Nephron progenitor cell (in vitro differentiated cells): Measurements from ENCODE around the gene TREM2.
A peak's percentile ranks its signal among the peaks of the same experiment; 100 is the strongest.

Source experiments
- DNase-seq: peaks from one replicate; pipeline ENCODE4 v3.0.0; 2021
- H3K27ac Mint-ChIP-seq: 2 replicates; pipeline ENCODE4 v1.8.0; 2021; ENCODE audit warnings: mild to moderate bottlenecking, moderate library complexity, mixed read lengths
- H3K27me3 Mint-ChIP-seq: 2 replicates; pipeline ENCODE4 v1.8.0; 2021; ENCODE audit warnings: mild to moderate bottlenecking, low read depth, mixed read lengths; ENCODE audit not compliant: poor library complexity
- H3K36me3 Mint-ChIP-seq: 2 replicates; pipeline ENCODE4 v1.8.0; 2021; ENCODE audit warnings: low read depth, mixed read lengths
- H3K4me1 Mint-ChIP-seq: 2 replicates; pipeline ENCODE4 v1.8.0; 2021; ENCODE audit warnings: mixed read lengths
- H3K4me3 Mint-ChIP-seq: 2 replicates; pipeline ENCODE4 v1.8.0; 2021; ENCODE audit warnings: mild to moderate bottlenecking, moderate library complexity, mixed read lengths
- H3K9me3 Mint-ChIP-seq: 2 replicates; pipeline ENCODE4 v1.8.0; 2021; ENCODE audit warnings: mild to moderate bottlenecking, moderate library complexity, mixed read lengths
- TF ChIP-seq, protein P1 (sequence below): fragments of 200-600 bp; sonication (generic); IDR thresholded peaks from 2 replicates; pipeline ENCODE4 v1.5.0; 2021; ENCODE audit warnings: antibody characterized with exemption

The TREM2 gene

DNA sequence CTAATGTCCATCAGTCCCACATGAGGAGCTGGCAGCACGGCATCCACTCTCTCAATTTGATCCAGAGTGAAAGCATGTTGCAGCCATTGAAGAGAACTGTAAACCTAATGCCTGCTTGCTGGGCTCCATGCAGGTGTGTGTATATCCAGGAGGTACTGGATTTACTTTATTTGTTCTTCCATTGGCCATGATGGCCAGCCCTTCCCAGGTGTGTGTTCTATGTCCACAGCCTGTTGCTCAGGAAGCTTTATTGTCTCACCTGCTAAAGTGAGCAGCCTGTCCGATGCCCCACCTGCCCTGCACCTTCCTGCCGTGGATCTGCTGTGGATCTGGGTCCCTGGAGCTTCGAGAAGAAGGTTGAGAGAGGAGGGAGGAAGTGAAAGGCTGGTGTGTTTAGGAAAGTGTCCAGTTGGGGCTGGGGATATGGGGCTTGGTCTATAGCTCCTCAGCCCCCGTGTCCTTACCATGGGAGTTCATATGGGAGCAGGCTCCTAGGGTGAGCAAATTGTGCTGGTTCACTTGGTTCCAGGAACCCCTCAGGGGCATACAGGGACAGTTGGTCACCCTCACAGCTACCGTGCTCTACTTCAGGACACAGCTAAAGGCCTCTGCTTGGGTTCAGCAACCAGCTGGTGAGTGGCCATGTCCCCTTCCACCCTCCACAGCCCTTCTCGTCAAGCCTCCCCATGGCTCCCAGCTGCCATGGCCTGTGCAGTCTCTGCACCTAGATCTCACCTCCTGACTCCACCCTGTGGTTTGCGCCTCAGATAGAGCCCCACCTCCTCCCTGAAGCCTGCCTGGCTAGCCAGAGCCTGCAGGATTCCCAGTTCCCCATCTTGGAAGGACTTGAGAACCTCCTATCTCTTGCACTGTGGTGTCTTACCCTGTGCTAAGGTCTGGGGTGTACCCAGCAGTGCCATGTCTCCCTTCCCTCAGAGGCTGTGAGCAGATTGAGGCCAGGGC, 25.3 kb upstream of the TREM2 start:
- DNase-seq = no peak
- Mint-ChIP-seq H3K4me1 (no peaks in the 10 kb centered on the region), H3K27me3 (peaks cover 39% of the 10 kb centered on the region), H3K36me3 (no peaks in the 10 kb centered on the region), H3K27ac (no peak overlapping the region), H3K4me3 (no peak overlapping the region), H3K9me3 (peaks cover 15% of the 10 kb centered on the region)
- TF ChIP-seq, protein P1, sequence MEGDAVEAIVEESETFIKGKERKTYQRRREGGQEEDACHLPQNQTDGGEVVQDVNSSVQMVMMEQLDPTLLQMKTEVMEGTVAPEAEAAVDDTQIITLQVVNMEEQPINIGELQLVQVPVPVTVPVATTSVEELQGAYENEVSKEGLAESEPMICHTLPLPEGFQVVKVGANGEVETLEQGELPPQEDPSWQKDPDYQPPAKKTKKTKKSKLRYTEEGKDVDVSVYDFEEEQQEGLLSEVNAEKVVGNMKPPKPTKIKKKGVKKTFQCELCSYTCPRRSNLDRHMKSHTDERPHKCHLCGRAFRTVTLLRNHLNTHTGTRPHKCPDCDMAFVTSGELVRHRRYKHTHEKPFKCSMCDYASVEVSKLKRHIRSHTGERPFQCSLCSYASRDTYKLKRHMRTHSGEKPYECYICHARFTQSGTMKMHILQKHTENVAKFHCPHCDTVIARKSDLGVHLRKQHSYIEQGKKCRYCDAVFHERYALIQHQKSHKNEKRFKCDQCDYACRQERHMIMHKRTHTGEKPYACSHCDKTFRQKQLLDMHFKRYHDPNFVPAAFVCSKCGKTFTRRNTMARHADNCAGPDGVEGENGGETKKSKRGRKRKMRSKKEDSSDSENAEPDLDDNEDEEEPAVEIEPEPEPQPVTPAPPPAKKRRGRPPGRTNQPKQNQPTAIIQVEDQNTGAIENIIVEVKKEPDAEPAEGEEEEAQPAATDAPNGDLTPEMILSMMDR = no peak

DNA sequence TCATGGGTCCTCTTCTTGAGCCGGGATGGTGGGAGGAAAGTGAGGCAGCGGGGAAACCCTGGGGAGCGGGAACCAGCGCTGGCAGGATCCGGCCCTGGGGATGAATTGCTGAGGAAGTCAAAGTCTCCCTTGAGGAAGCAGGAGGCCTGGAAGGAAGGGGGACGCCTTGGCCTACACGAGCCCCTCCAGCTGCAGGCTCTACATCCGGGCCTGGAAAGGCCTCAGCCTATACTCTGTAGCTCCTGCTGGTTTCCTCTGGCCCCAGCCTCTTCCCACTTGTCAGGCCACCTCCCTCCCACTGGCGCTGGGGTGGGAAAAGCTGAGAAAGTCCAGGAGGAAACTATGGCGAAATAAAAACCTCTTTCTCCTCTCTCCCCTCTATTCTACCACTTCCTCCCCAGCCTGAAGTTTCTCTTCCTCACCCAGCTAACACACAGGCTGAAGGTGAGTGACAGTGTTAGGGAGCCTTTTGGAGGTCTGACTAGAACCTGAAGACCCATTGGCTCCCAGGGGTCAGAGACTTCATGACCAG, 23.2 kb upstream of the TREM2 start:
- no peak for DNase-seq
- Mint-ChIP-seq H3K9me3 (peaks cover 15% of the 10 kb centered on the region), H3K27ac (no peak overlapping the region), H3K4me3 (no peak overlapping the region), H3K4me1 (peaks cover 4% of the 10 kb centered on the region), H3K36me3 (no peaks in the 10 kb centered on the region), H3K27me3 (peaks cover 25% of the 10 kb centered on the region)
- TF ChIP-seq, protein P1 = no peak

DNA sequence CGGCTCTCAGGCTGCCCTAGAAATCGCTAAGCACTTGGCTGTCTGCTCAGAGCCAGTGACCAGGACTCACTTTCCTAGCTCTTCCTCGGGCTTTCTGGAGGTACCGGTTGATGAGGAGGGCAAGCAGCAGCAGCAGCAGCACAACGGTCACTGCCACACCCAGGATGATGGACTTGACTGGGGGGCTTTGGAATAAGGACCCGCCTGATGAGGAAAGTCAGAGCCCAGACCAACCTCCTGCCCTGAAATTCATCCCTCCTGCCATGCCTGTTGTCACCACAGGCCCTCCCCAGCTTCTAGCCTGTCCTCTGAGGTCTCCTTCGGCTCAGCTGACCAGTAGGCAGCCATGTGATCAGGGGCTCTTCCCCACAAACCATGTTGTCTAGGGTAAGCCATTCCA, 21.8 kb upstream of the TREM2 start:
- Mint-ChIP-seq H3K4me3 (no peak overlapping the region), H3K27ac (no peak overlapping the region), H3K27me3 (peaks cover 27% of the 10 kb centered on the region), H3K36me3 (no peaks in the 10 kb centered on the region), H3K4me1 (peaks cover 7% of the 10 kb centered on the region), H3K9me3 (peaks cover 6% of the 10 kb centered on the region)
- DNase-seq = no peak
- TF ChIP-seq, protein P1 = no peak

DNA sequence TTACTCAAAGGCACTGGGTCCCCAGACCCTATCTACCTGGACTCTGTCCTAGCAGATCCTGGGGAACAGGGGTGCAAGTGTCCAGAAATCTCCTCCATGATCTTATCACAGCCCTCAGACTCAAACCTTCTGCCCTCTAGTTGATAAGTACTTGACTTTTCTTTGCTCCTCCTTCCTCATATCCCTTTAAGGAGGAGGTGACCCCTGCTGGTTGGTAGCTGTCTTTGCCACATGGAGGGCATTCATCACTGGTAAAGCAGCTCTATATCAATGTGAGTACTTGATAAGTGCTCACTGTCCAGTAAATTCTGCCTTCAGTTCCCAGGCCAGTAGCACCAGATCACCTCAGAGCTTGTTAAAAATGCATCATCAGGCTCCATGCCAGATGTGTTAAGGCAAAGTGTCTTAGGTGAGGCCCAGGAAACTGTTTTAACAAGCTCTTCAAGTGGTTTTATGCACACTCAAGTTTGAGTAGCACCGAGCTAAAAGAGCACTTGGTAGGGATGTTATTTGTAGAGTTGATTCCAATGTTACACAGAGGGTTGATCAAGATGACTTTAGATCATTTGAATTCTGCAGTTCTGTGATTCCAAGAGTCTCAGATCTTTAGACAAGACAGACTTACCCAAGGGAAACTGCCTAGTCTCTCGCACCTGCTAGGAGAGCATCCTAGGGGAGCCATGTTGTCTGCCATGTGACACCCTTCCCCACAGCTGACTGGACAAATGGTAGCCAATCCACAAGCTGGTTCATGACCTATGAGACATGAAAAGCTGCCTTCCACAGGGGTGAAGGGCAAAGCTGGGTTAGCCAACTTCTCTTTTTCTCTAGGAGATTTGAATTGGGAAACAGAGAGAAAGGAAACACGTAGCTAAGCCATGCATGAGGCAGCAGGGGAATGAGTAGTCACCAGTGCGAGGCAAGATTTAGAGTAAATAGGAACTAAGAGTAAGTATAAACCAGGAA, 19.4 kb upstream of the TREM2 start:
- DNase-seq = peak; percentile 23
- Mint-ChIP-seq H3K9me3 (no peaks in the 10 kb centered on the region), H3K4me3 (no peak overlapping the region), H3K36me3 (no peaks in the 10 kb centered on the region), H3K27me3 (peaks cover 23% of the 10 kb centered on the region), H3K4me1 (peaks cover 9% of the 10 kb centered on the region), H3K27ac (no peak overlapping the region)
- TF ChIP-seq, protein P1 = peak; percentile 50

DNA sequence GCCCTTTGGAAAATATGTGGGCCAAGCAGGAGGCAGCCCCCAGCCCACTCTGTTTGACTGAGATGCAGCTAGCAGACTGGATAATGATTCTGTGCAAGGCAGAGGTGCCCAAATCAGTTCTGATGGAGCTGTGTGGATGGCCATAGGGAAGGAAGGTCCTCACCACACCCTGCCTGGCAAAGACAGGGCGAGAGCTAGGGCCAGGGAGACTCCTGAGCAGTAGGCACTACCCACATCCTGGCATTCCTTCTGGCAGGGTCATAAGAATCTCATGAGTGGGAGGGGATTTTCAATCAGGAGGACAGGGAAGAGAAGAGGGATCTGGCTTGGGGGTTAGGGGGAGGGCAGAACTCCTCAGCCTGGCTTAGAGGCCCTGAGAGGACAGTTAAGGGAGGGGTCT, 18.6 kb upstream of the TREM2 start:
- H3K4me1 Mint-ChIP-seq = peaks cover 9% of the 10 kb centered on the region
- TF ChIP-seq, protein P1 = no peak
- no peak overlapping the region for H3K27ac Mint-ChIP-seq
- DNase-seq = no peak
- no peaks in the 10 kb centered on the region for H3K36me3 Mint-ChIP-seq
- H3K9me3 Mint-ChIP-seq = no peaks in the 10 kb centered on the region
- no peak overlapping the region for H3K4me3 Mint-ChIP-seq
- peaks cover 20% of the 10 kb centered on the region for H3K27me3 Mint-ChIP-seq
